GM12801 (cell line): ENCODE measurements around the gene ZC3H12C.

ENCODE experiments used
- TF ChIP-seq, protein P1 (sequence below): IDR thresholded peaks from one replicate; pipeline ENCODE4 v1.5.1; 2011; ENCODE audit warnings: control low read depth; ENCODE audit not compliant: insufficient read length; ENCODE audit errors: extremely low read depth

Gene ZC3H12C

DNA sequence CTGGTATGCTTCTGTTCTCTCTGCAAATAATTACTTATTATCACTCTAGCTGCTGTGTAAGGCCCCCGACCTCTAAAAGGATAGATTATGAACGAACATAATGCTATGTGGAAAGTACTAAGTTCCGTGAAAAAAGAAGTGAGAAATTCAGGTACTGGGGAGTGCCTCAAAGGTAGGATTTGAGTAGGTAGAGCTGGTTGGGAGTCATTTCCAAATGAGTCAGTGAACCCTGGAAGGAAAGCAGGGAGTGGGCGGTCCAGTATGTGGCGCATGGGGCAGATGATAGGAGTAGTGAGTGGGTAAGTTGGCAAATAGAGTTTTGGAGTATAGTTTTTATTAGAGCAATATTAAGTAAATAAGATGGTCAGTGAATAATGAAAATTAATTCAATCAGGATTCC lies 2.4 kb downstream of the ZC3H12C start:
- TF ChIP-seq, protein P1, sequence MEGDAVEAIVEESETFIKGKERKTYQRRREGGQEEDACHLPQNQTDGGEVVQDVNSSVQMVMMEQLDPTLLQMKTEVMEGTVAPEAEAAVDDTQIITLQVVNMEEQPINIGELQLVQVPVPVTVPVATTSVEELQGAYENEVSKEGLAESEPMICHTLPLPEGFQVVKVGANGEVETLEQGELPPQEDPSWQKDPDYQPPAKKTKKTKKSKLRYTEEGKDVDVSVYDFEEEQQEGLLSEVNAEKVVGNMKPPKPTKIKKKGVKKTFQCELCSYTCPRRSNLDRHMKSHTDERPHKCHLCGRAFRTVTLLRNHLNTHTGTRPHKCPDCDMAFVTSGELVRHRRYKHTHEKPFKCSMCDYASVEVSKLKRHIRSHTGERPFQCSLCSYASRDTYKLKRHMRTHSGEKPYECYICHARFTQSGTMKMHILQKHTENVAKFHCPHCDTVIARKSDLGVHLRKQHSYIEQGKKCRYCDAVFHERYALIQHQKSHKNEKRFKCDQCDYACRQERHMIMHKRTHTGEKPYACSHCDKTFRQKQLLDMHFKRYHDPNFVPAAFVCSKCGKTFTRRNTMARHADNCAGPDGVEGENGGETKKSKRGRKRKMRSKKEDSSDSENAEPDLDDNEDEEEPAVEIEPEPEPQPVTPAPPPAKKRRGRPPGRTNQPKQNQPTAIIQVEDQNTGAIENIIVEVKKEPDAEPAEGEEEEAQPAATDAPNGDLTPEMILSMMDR, result no peak

DNA sequence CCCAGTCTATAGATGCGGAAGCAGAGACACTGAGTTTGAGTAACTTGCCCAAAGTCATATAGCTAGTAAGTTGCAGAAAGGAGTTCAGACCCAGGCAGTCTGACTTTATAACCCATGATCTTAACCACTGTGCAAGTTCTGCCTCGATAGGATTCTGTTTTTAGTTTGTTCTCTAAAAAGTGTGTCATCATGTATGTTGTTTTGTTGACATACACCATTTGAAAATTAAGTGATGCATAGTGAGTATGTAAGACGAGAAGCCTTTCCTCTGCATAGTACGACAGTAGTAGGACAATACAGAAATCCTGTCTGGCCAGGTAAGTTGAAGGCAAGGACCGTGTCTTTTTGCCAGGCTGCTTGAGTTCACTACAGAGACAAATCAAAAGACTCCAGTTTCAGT lies 3.3 kb downstream of the ZC3H12C start:
- TF ChIP-seq, protein P1, result no peak

DNA sequence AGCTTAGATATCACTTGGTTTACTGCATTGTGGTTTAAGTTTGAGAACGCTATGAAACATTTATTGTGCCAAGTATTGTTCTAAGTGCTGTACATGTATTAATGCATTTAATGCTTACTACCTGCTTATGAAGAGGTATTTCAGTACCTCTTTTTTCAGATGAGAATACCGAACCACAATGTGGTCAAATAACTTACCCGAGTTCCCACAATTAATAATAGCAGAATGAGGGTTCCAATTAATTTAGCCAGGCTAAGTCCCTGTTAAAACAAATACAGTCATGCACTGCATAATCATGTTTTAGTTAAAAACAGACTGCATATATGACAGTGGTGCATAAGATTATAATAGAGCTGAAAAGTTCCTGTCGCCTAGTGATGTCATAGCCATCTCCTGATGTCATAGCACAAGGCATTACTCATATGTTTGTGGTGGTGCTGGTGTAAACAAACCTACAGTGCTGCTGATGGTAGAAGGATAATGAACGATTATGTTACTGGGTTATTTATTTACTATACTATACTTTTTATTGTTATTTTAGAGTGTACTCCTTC lies 4.3 kb downstream of the ZC3H12C start:
- TF ChIP-seq, protein P1, result no peak

DNA sequence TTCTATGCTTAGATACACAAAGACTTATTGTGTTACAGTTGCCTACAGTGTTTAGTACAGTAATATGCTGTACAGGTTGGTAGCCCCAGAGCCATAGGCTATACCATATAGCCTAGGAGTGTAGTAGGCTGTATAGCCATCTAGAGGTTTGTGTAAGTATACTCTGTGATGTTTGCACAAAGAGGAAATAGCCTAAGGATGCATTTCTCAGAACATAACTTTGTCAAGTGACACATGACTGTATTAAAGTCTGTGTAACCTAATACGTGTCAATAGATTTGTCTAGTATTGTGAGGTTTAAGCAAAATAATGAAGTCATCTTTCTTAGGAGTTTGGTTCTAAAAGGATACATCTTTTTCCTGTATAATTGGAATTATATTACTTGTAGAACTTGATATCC lies 5.5 kb downstream of the ZC3H12C start:
- TF ChIP-seq, protein P1, result no peak

DNA sequence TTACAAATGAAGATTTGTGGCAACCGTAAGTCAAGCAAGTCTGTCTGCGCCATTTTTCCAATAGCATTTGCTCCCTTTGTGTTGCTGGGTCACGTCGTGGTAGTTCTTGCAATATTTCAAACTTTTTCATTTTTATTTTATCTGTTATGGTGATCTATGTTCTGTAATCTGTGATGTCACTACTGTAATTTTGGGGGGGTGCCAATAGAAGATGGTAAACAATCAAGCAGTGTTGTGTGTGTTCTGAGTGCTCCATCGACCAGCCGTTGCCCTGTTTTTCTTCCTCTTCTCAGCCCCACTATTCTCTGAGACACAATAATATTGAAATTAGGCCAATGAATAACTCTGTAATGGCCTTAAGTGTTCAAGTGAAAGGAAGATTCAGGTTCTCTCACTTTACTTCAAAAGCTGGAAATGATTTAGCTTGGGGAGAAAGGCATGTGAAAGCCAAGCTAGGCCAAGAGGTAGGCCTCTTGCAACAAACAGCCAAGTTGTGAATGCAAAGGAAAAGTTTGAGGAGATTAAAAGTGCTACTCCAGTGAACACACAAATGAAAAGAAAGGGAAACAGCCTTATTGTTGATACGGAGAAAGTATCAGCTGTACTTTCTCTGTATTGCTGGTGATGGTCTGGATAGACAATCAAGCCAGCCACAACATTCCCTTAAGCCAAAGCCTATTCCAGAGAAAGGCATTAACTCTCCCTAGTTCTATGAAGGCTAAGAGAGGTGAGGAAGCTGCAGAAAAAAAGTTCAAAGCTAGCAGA lies 7.5 kb downstream of the ZC3H12C start:
- TF ChIP-seq, protein P1, result no peak

DNA sequence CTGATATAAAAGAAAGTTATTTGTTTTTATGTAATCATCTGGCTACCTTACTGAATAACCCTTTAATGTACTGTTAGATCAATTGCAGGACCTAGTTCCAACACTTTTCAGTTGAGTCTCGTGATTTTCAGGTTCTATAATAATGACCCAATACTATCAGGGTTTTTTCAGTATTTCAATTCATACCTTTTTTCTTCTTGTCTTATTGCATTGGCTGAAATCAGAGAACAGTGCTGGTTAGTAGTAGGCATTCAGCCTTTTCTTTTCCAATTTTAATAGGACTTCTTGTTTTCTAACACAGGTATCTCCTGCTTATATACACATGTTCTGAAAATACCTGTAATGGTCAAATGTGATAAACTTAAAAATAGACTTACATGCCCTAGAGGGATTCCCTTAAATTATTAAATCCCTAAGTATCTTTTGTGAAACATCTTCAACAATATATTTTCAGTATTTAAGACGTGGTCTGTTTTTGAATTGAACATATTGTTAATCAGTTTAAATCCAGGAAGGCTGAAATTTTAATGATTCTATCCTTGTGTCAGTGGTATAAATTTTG lies 13.6 kb downstream of the ZC3H12C start:
- TF ChIP-seq, protein P1, result no peak

DNA sequence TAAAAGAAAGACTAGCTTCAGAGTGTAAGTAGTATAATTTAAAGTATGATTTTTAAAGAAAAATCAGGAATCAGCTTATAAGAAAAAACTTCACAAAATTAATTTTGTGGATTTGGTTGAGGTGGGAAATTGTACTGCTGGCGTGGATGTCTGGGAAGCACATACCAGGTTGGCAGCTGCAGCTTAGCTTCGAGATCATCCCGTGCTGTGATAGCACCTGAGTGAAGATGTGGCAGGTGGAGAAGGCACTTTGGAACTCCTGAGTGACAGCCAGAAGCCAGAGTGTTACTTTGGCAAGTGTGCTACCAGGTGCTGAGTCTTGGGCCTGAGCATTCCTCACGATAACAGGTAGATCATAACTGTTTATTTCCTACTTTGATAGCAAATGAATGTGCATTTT lies 17.7 kb downstream of the ZC3H12C start:
- TF ChIP-seq, protein P1, result no peak
